Lung (tissue), 12 donors: ENCODE data around the gene ELN. TPM values are rescaled to one million over a fixed set of nuclear protein-coding genes. Genes with fewer than 3 reads are reported as not detected.
A peak's percentile ranks its signal among the peaks of the same experiment; 100 is the strongest.

Experiments
- ATAC-seq: fragments of 200-7000 bp; cut with Tn5 transposase; one replicate; pipeline ENCODE4 v1.9.1; 2020; ENCODE audit warnings: moderate number of reproducible peaks; ENCODE audit not compliant: insufficient read depth, low FRiP score
- DNase-seq, 3 donors: peaks; one replicate each; pipeline ENCODE4 v3.0.0-alpha.2; 2013 to 2017
- H3K27ac ChIP-seq, 2 donors: one replicate each; pipeline ENCODE4 v1.5.1; 2013; ENCODE audit warnings: mild to moderate bottlenecking in 2 of 2, moderate library complexity in 2 of 2, control low read depth in 1 of 2, inconsistent platforms in 1 of 2, low read depth in 1 of 2, low read length in 1 of 2
- H3K27me3 ChIP-seq, 3 donors: one replicate each; pipeline ENCODE4 v1.5.1; 2013; ENCODE audit warnings: low read length in 2 of 3; ENCODE audit not compliant: control insufficient read depth in 3 of 3, insufficient read depth in 3 of 3
- H3K36me3 ChIP-seq, 4 donors: one replicate each; pipeline ENCODE4 v1.5.1; 2013; ENCODE audit warnings: low read length in 4 of 4, mild to moderate bottlenecking in 1 of 4, moderate library complexity in 1 of 4; ENCODE audit not compliant: control insufficient read depth in 4 of 4, insufficient read depth in 4 of 4
- H3K4me1 ChIP-seq, 5 donors: one replicate each; pipeline ENCODE4 v1.5.1; 2013; ENCODE audit warnings: low read length in 5 of 5, mild to moderate bottlenecking in 2 of 5, moderate library complexity in 1 of 5; ENCODE audit not compliant: control insufficient read depth in 5 of 5, insufficient read depth in 5 of 5
- H3K4me3 ChIP-seq: one replicate; pipeline ENCODE4 v1.5.1; 2013; ENCODE audit warnings: mild to moderate bottlenecking, control low read depth, moderate library complexity
- H3K9ac ChIP-seq, 2 donors: one replicate each; pipeline ENCODE4 v1.5.1; 2013; ENCODE audit warnings: low read length in 2 of 2, control low read depth in 1 of 2; ENCODE audit not compliant: insufficient read depth in 1 of 2
- H3K9me3 ChIP-seq, 4 donors: one replicate each; pipeline ENCODE4 v1.5.1; 2013; ENCODE audit warnings: low read length in 3 of 4, mild to moderate bottlenecking in 1 of 4, moderate library complexity in 1 of 4; ENCODE audit not compliant: control insufficient read depth in 4 of 4, insufficient read depth in 3 of 4
- CTCF ChIP-seq: IDR thresholded peaks from 2 replicates; pipeline ENCODE4 v1.5.1; 2012; ENCODE audit warnings: mild to moderate bottlenecking; ENCODE audit errors: control extremely low read depth, extremely low read depth
- WGBS, 2 donors: extraction: QIAGEN DNeasy Blood & Tissue Kit; methylation state at CpG; one replicate each; pipeline ENCODE4 v1.1.7; 2013; 5-methylcytosine and 5-hydroxymethylcytosine counted together
- polyA plus RNA-seq, 2 donors: library from polyadenylated mRNA; stranded (reverse); fragments of 200-250 nt; gene quantifications; one replicate each; pipeline ENCODE4 v1.2.1, GENCODE V29; 2013
- total RNA-seq, 2 donors: library from RNA; depleted of rRNA in 1 of 2; stranded (reverse); fragments of >200 nt in 1 of 2; gene quantifications; one replicate each; pipeline ENCODE4 v1.2.1, GENCODE V29; 2014 to 2021
- donor health status: control.
- donor health status: control.
- donor health status: Bipolar disorder and iron deficiency.
- donor health status: healthy.
- donor health status: DM: yes; HTN: yes; CAD: no.

The ELN gene
- total and polyA plus RNA-seq, 4 donors, result 60.4 to 274 (median 125) TPM

DNA sequence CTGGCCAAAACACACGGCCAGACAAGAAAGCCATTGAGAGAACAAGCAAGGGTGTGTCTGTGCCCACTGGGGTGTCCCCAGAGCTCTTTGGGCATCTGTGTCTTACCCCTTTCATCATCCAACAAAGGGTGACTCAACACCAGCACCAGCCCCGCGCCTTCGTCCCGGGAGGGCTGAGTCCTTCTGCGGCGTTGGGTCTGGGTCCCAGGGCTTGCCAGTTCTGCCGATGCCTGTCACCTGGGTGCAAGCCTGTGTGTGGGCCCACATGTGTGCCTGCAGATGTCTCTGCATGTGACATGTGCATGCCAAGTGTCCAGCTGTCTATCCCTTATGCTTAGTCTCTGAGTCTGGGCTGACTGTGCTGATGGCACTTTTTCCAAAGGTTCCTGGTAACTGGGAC, 24.4 kb upstream of the ELN start:
- H3K36me3 ChIP-seq, result no peaks in the 10 kb centered on the region
- H3K4me3 ChIP-seq, result no peak overlapping the region
- H3K27ac ChIP-seq, result no peak overlapping the region
- no peak overlapping the region for H3K9ac ChIP-seq
- H3K4me1 ChIP-seq, result peaks cover 0 to 19% (median 3%) of the 10 kb centered on the region in 5 donors
- TF ChIP-seq CTCF, result no peak
- H3K9me3 ChIP-seq, result no peaks in the 10 kb centered on the region
- no peak for DNase-seq
- no peak for ATAC-seq
- no peaks in the 10 kb centered on the region for H3K27me3 ChIP-seq
- WGBS, 2 donors, result 75 to 88% methylated on average over 8 of the region's 8 CpGs

DNA sequence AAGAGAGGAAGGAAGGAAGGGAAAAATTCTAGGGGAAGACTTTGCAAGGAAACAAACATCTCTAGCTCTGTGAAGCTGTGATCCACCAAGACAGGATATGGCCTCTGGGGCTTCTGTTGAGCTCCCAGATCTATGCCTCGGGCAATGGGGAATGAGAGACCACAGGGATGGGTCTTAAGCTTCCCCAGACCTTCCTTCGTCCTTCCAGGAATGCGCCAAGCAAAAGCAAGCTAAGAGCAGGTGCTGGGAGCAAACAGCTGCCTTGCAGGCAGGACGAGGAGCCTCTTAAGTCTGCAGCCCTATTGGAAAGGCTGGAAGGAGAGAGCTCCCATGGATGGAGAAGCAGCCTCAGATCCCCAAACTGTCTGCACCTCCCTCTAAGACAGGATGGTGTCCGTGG, 21.9 kb upstream of the ELN start:
- Histone ChIP-seq H3K36me3 (no peaks in the 10 kb centered on the region), H3K9me3 (no peaks in the 10 kb centered on the region), H3K27me3 (no peaks in the 10 kb centered on the region), H3K4me1 (peaks cover 0 to 11% (median 3%) of the 10 kb centered on the region in 5 donors), H3K27ac (peak overlapping the region in 1 of 2 donors; percentile 26), H3K4me3 (no peak overlapping the region), H3K9ac (no peak overlapping the region)
- 73 to 79% methylated on average over 5 of the region's 5 CpGs for WGBS, 2 donors
- TF ChIP-seq CTCF, result no peak
- DNase-seq (no peak), ATAC-seq (no peak)

DNA sequence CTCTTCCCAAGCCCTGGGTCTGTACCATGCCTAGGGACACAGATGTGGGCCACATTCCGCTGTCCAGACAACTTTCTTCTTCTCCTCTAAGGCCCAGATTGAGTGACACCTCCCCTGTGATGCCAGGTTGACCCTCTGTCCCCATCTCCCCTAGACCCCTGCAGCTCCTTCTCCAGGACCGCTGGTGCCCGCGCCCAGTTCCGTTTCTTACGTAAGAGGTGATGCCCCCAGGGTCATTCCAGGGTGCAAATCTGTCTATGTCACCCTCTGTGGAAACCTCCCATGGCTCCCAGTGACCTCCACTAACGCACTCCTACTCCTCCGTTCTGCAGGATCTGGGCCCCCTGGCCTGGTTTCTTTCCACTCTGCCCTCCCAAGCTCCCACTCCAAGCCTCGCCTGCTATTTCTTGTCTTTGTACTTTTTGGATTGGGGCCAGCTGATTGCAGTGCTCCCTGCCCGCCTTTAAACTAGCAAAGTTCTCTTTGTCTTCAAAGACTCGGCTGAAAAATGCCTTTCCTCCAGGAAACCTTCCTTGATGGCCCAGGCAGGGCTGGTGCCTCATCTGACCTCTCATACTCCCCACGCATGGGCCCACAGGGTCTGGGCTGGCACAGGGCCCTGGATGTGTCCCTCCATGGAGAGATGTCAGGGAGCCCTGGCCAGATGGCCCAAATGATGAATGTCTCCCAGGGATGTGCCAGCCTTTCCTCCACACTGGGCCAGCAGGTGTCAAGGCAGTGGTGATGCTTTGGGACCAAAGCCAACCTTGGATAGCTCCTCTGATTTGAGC, 21.3 kb upstream of the ELN start:
- ATAC-seq, result no peak
- Histone ChIP-seq H3K4me1 (peaks cover 0 to 11% (median 3%) of the 10 kb centered on the region in 5 donors), H3K9me3 (no peaks in the 10 kb centered on the region), H3K4me3 (no peak overlapping the region), H3K27me3 (no peaks in the 10 kb centered on the region), H3K27ac (peak overlapping the region in 1 of 2 donors; percentile 20), H3K36me3 (no peaks in the 10 kb centered on the region), H3K9ac (no peak overlapping the region)
- no peak for TF ChIP-seq CTCF
- peak; percentile 52 to 82 (median 71) for DNase-seq
- WGBS, 2 donors, result 55 to 73% methylated on average over 12 of the region's 12 CpGs

DNA sequence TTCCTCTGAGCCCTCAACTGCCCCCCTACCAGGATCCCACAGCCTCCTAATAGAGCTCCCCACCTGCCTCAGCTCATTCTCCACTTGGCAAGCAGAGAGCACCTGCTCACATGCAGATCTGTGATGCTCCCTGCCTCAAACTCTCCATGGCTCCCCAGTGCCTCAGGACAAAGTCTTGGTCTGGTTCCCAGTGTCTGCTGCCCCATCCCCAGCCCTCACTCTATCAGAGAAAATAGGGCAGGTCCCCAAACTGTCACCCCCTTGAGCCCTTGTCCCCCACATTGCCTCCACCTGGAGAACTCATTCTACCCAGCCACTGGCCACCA, 20.8 kb upstream of the ELN start:
- Histone ChIP-seq H3K9me3 (no peaks in the 10 kb centered on the region), H3K27me3 (no peaks in the 10 kb centered on the region), H3K9ac (no peak overlapping the region), H3K27ac (no peak overlapping the region), H3K36me3 (no peaks in the 10 kb centered on the region), H3K4me3 (no peak overlapping the region), H3K4me1 (peaks cover 0 to 11% (median 3%) of the 10 kb centered on the region in 5 donors)
- no peak for DNase-seq
- TF ChIP-seq CTCF, result no peak
- ATAC-seq, result no peak
